PC-9 (cell line): ENCODE results near the gene ATP10D. TPM values are rescaled to one million over a fixed set of nuclear protein-coding genes. Genes with fewer than 3 reads are reported as not detected.

Source experiments
- BruUV-seq: library from RNA; stranded (reverse); fragments of 400-500 nt; replicated peaks from 2 replicates; lab custom pipeline; 2021; lab: Mats Ljungman, UMichigan
- CTCF ChIA-PET: fragments of 300-600 bp; sonication (Branson Sonifier 250); formaldehyde crosslinking; loops from one replicate; lab custom pipeline; 2022; ENCODE audit warnings: antibody characterized with exemption; lab: Charles Lee
- POLR2A ChIA-PET: fragments of 300-600 bp; sonication (Branson Sonifier 250); formaldehyde crosslinking; loops from one replicate; lab custom pipeline; 2022; ENCODE audit warnings: antibody characterized with exemption; ENCODE audit not compliant: unreplicated experiment; lab: Charles Lee
- DNase-seq, 2 experiments: peaks; one replicate each; pipeline versions ENCODE4 v3.0.0 to v3.0.0-alpha.2; 2015 to 2022; ENCODE audit warnings: mixed read lengths in 1 of 2
- H2AFZ ChIP-seq: fragments of 200-600 bp; sonication (generic); 2 replicates; pipeline ENCODE4 v1.8.1; 2017; ENCODE audit warnings: antibody characterized with exemption
- H3F3A ChIP-seq: fragments of 200-600 bp; sonication (generic); 2 replicates; pipeline ENCODE4 v1.8.1; 2017; ENCODE audit warnings: antibody characterized with exemption, mild to moderate bottlenecking, low read depth; ENCODE audit not compliant: insufficient read depth
- H3K27ac ChIP-seq: fragments of 200-600 bp; sonication (generic); 2 replicates; pipeline ENCODE4 v1.6.1; 2016; ENCODE audit warnings: mixed run types
- H3K27me3 ChIP-seq: fragments of 200-600 bp; sonication (generic); 2 replicates; pipeline ENCODE4 v1.6.1; 2016; ENCODE audit warnings: low read depth, mixed run types; ENCODE audit not compliant: insufficient read depth
- H3K36me3 ChIP-seq: fragments of 200-600 bp; sonication (generic); 2 replicates; pipeline ENCODE4 v1.6.1; 2016; ENCODE audit warnings: low read depth, mixed run types
- H3K4me1 ChIP-seq: fragments of 200-600 bp; sonication (generic); replicated peaks from 2 replicates; pipeline ENCODE4 v1.6.1; 2016; ENCODE audit warnings: mixed run types; ENCODE audit not compliant: insufficient read depth
- H3K4me2 ChIP-seq: fragments of 200-600 bp; sonication (generic); 2 replicates; pipeline ENCODE4 v1.6.1; 2017; ENCODE audit warnings: mixed run types
- H3K4me3 ChIP-seq: fragments of 200-600 bp; sonication (generic); 2 replicates; pipeline ENCODE4 v1.6.1; 2016; ENCODE audit warnings: mixed run types
- H3K79me2 ChIP-seq: fragments of 200-600 bp; sonication (generic); 2 replicates; pipeline ENCODE4 v1.6.1; 2017; ENCODE audit warnings: low read depth, mixed run types
- H3K9me2 ChIP-seq: fragments of 200-600 bp; sonication (generic); 2 replicates; pipeline ENCODE4 v1.8.1; 2017; ENCODE audit warnings: mild to moderate bottlenecking; ENCODE audit not compliant: insufficient read depth
- H3K9me3 ChIP-seq: fragments of 200-600 bp; sonication (generic); 2 replicates; pipeline ENCODE4 v1.8.1; 2016; ENCODE audit warnings: low read depth; ENCODE audit not compliant: insufficient read depth
- H4K20me1 ChIP-seq: fragments of 200-600 bp; sonication (generic); 2 replicates; pipeline ENCODE4 v1.8.1; 2017; ENCODE audit not compliant: insufficient read depth
- EZH2 ChIP-seq: fragments of 200-600 bp; sonication (generic); IDR thresholded peaks from 2 replicates; pipeline ENCODE4 v1.8.0; 2017; ENCODE audit warnings: antibody characterized with exemption, low read depth
- intact Hi-C: fragments of 100-400 bp; cut with micrococcal nuclease; formaldehyde crosslinking; loops from one replicate; pipeline ENCODE4 v1.10.0; 2022; ENCODE audit not compliant: unreplicated experiment
- total RNA-seq: library from RNA; stranded (reverse); gene quantifications from 2 replicates; pipeline ENCODE4 v1.2.3, GENCODE V29; 2021
- TF ChIP-seq, protein P1 (sequence below): fragments of 200-600 bp; sonication (generic); conservative IDR thresholded peaks from 2 replicates; pipeline ENCODE4 v1.6.1; 2017; ENCODE audit warnings: mixed run types, antibody characterized with exemption, mild to moderate bottlenecking, moderate library complexity

ATP10D gene
- total RNA-seq, 1 experiment from 2014 or later = 35.2 TPM

DNA sequence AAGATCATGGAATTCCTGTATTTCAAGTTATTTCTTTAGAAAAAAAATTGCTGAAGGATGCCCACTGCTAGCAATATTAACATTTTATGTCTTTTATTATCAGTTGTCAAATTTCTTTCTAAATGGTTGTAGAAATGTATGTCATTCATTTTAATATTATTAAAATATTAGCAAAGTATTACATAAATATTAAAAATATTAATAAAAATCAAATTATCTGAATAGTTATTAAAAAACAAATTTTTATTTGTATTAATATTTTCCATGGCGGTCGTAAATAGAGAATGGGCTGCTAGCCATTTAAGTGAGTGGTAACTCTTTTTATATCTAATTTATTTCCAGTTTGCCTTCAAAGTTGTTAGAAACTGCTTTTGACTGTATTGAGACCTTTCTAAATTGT is 72.2 kb downstream of the ATP10D start:
- intact Hi-C loops = loop anchor here (2.0 kb wide), 1 partner anchor 72 kb away; the partner anchor contains the start of gene ATP10D
- peaks cover 45% of the 10 kb centered on the region for H3K4me1 ChIP-seq
- H3K79me2 ChIP-seq = no peaks in the 10 kb centered on the region
- BruUV-seq = no TSS peak
- DNase-seq = no peak
- no peak overlapping the region for H3K4me2 ChIP-seq
- H3K27ac ChIP-seq = no peak overlapping the region; the same call in 1 of the 2 replicates
- POLR2A ChIA-PET = no interaction called here
- H3K36me3 ChIP-seq = 0 out of 2 replicates have a peak, but pooled peaks cover 12% of the 10 kb centered on the region
- no peak overlapping the region for H2AFZ ChIP-seq
- peaks cover 16% of the 10 kb centered on the region for H3F3A ChIP-seq
- no peaks in the 10 kb centered on the region for H3K9me2 ChIP-seq
- no peaks in the 10 kb centered on the region for H3K27me3 ChIP-seq
- CTCF ChIA-PET = no interaction called here
- 0 out of 2 replicates have a peak, but pooled peaks cover 10% of the 10 kb centered on the region for H3K9me3 ChIP-seq
- TF ChIP-seq, protein P1, sequence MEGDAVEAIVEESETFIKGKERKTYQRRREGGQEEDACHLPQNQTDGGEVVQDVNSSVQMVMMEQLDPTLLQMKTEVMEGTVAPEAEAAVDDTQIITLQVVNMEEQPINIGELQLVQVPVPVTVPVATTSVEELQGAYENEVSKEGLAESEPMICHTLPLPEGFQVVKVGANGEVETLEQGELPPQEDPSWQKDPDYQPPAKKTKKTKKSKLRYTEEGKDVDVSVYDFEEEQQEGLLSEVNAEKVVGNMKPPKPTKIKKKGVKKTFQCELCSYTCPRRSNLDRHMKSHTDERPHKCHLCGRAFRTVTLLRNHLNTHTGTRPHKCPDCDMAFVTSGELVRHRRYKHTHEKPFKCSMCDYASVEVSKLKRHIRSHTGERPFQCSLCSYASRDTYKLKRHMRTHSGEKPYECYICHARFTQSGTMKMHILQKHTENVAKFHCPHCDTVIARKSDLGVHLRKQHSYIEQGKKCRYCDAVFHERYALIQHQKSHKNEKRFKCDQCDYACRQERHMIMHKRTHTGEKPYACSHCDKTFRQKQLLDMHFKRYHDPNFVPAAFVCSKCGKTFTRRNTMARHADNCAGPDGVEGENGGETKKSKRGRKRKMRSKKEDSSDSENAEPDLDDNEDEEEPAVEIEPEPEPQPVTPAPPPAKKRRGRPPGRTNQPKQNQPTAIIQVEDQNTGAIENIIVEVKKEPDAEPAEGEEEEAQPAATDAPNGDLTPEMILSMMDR = no peak
- TF ChIP-seq EZH2 = no peak
- H4K20me1 ChIP-seq = no peaks in the 10 kb centered on the region
- H3K4me3 ChIP-seq = no peak overlapping the region

DNA sequence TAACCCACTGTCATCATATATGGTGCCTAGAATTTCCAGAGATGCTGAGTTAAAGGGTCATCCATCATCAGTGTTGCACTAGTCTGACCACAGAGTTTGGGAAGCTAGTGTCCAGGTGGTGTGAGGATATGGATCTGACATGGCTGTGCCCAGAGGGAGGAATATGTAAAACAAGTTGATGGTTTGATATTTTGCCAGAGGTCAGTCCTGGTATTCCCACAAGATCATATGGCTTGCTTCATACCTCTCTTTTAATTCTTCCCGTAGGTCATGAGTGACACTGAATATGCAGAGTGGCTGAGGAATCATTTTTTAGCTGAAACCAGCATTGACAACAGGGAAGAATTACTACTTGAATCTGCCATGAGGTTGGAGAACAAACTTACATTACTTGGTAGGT is 75.6 kb downstream of the ATP10D start:
- DNase-seq = no peak
- Histone ChIP-seq H3K4me1 (peaks cover 35% of the 10 kb centered on the region), H3K79me2 (no peaks in the 10 kb centered on the region), H2AFZ (no peak overlapping the region), H3K36me3 (no peaks in the 10 kb centered on the region), H3K9me3 (no peaks in the 10 kb centered on the region), H4K20me1 (no peaks in the 10 kb centered on the region), H3K9me2 (no peaks in the 10 kb centered on the region), H3K27ac (no peak overlapping the region), H3K4me2 (no peak overlapping the region), H3K4me3 (no peak overlapping the region), H3K27me3 (no peaks in the 10 kb centered on the region), H3F3A (peaks cover 15% of the 10 kb centered on the region)
- intact Hi-C loops = no loop called here
- BruUV-seq = no TSS peak
- TF ChIP-seq EZH2 = no peak
- TF ChIP-seq, protein P1 = no peak
- POLR2A ChIA-PET = no interaction called here
- CTCF ChIA-PET = no interaction called here

DNA sequence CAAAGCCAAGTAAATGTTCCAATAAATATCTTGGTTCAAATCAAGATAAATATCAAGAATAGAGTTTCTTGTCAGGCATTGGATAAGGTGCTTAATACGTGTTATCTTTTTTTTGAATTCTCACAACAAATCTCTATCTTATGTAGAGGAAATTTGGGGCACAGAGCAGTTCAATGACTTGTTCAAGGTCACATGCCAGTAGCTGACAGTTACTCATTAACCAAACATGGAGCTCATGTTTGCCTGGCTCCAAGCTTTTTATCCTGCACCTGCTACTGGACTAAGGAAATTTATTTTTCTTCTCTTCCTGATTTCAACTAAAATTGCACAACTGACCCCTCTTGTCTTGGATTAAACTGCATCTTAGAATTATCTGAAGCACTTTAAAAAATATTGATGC is 76.3 kb downstream of the ATP10D start:
- Histone ChIP-seq H3K36me3 (no peaks in the 10 kb centered on the region), H3K9me3 (no peaks in the 10 kb centered on the region), H3K79me2 (no peaks in the 10 kb centered on the region), H4K20me1 (no peaks in the 10 kb centered on the region), H3F3A (peaks cover 10% of the 10 kb centered on the region), H3K9me2 (no peaks in the 10 kb centered on the region), H3K27me3 (no peaks in the 10 kb centered on the region), H3K4me2 (no peak overlapping the region), H3K27ac (no peak overlapping the region), H2AFZ (no peak overlapping the region), H3K4me1 (peaks cover 35% of the 10 kb centered on the region), H3K4me3 (no peak overlapping the region)
- no peak for TF ChIP-seq EZH2
- TF ChIP-seq, protein P1 = no peak
- CTCF ChIA-PET = interaction anchor here (0.6 kb wide), 1 partner anchor 101 kb away, joined by 4 read pairs; no protein-coding TSS in a partner anchor
- BruUV-seq = no TSS peak
- POLR2A ChIA-PET = no interaction called here
- no peak for DNase-seq
- intact Hi-C loops = no loop called here
